H1 (cell line): ENCODE measurements around the gene KCNK2. TPM values are rescaled to one million over a fixed set of nuclear protein-coding genes. Genes with fewer than 3 reads are reported as not detected.

Experiments used
- CTCF ChIA-PET: fragments of 300-600 bp; sonication (Branson Sonifier 250); formaldehyde crosslinking; loops from one replicate; lab custom pipeline; 2021; ENCODE audit not compliant: partially characterized antibody; lab: Charles Lee
- POLR2A ChIA-PET: fragments of 300-600 bp; sonication (Branson Sonifier 250); formaldehyde crosslinking; loops from one replicate; lab custom pipeline; 2021; ENCODE audit warnings: inconsistent platforms; ENCODE audit not compliant: partially characterized antibody; lab: Charles Lee
- DNase-seq, 2 experiments: peaks; one replicate each; pipeline versions ENCODE4 v3.0.0 to v3.0.0-alpha.2; 2010 to 2022; ENCODE audit warnings: low spot score in 2 of 2, low read depth in 1 of 2, mixed read lengths in 1 of 2
- FAIRE-seq: peaks from 2 replicates; lab custom pipeline; 2011; peaks lifted over from hg19 to GRCh38; lab: Jason Lieb, UNC
- H2AFZ ChIP-seq: 2 replicates; pipeline ENCODE4 v1.8.1; 2012; ENCODE audit warnings: low read length, inconsistent platforms
- H2AK5ac ChIP-seq: 2 replicates; pipeline ENCODE4 v1.6.1; 2013; ENCODE audit warnings: low read depth, low read length
- H2BK120ac ChIP-seq: replicated peaks from 2 replicates; pipeline ENCODE3; 2013; ENCODE audit warnings: low read depth, low read length, inconsistent platforms
- H2BK12ac ChIP-seq: 2 replicates; pipeline ENCODE4 v1.6.1; 2013; ENCODE audit warnings: low read depth, low read length
- H2BK15ac ChIP-seq: 2 replicates; pipeline ENCODE4 v1.6.1; 2013; ENCODE audit warnings: low read length
- H2BK20ac ChIP-seq: 2 replicates; pipeline ENCODE4 v1.6.1; 2013; ENCODE audit warnings: low read length
- H2BK5ac ChIP-seq: 2 replicates; pipeline ENCODE4 v1.6.1; 2013; ENCODE audit warnings: low read depth, low read length
- H3K14ac ChIP-seq: 2 replicates; pipeline ENCODE4 v1.6.1; 2013; ENCODE audit warnings: inconsistent platforms; ENCODE audit not compliant: insufficient read length
- H3K18ac ChIP-seq: 2 replicates; pipeline ENCODE4 v1.6.1; 2013; ENCODE audit warnings: low read length; ENCODE audit errors: extremely low read depth
- H3K23ac ChIP-seq: 2 replicates; pipeline ENCODE4 v1.6.1; 2013; ENCODE audit warnings: inconsistent platforms; ENCODE audit not compliant: insufficient read length
- H3K23me2 ChIP-seq: 2 replicates; pipeline ENCODE4 v1.6.1; 2013; ENCODE audit warnings: low read depth, low read length
- H3K27ac ChIP-seq: 2 replicates; pipeline ENCODE4 v1.6.1; 2011; ENCODE audit warnings: low read depth, low read length, inconsistent platforms
- H3K27me3 ChIP-seq, 4 experiments: replicated peaks in 1 of 4; 1 replicate in 1 of 4; 2 replicates in 3 of 4; pipeline versions ENCODE4 v1.6.1 to v1.8.1; 2011 to 2013; ENCODE audit warnings: low read length in 3 of 4, mild to moderate bottlenecking in 3 of 4, inconsistent platforms in 2 of 4, mixed read lengths in 2 of 4, moderate library complexity in 1 of 4; ENCODE audit not compliant: control insufficient read depth in 3 of 4, insufficient read depth in 3 of 4; ENCODE audit errors: extremely low read depth in 1 of 4
- H3K36me3 ChIP-seq, 4 experiments: 2 replicates each; pipeline versions ENCODE4 v1.6.1 to v1.8.1; 2011 to 2013; ENCODE audit warnings: mild to moderate bottlenecking in 4 of 4, low read length in 3 of 4, moderate library complexity in 2 of 4, control low read depth in 1 of 4, inconsistent platforms in 1 of 4; ENCODE audit not compliant: insufficient read depth in 4 of 4, control insufficient read depth in 2 of 4
- H3K4ac ChIP-seq: replicated peaks from 2 replicates; pipeline ENCODE3; 2013; ENCODE audit warnings: low read length, low read depth, mixed read lengths, inconsistent platforms; ENCODE audit not compliant: insufficient read length
- H3K4me1 ChIP-seq, 4 experiments: replicated peaks in 1 of 4; 1 replicate in 1 of 4; 2 replicates in 3 of 4; pipeline versions ENCODE4 v1.6.1 to v1.8.1; 2011 to 2013; ENCODE audit warnings: low read length in 3 of 4, inconsistent platforms in 2 of 4, mixed read lengths in 1 of 4; ENCODE audit not compliant: insufficient read depth in 4 of 4, control insufficient read depth in 3 of 4
- H3K4me2 ChIP-seq, 2 experiments: 2 replicates each; pipeline versions ENCODE4 v1.6.1 to v1.8.1; 2011 to 2013; ENCODE audit warnings: low read depth in 2 of 2, low read length in 2 of 2, control low read depth in 1 of 2, inconsistent platforms in 1 of 2, mild to moderate bottlenecking in 1 of 2; ENCODE audit not compliant: insufficient read depth in 1 of 2
- H3K4me3 ChIP-seq, 4 experiments: fragments of 200-600, 300-600 bp in 1 of 4; sonication (generic), shearing (Covaris generic), sonication (Bioruptor Twin) in 1 of 4; 2 replicates each; pipeline versions ENCODE4 v1.5.1 to v1.8.1; 2011 to 2016; ENCODE audit warnings: low read length in 4 of 4, low read depth in 3 of 4, control low read depth in 2 of 4, inconsistent platforms in 2 of 4, mild to moderate bottlenecking in 2 of 4, mixed read lengths in 1 of 4, moderate library complexity in 1 of 4; ENCODE audit not compliant: insufficient read depth in 2 of 4; ENCODE audit errors: extremely low read depth in 1 of 4
- H3K56ac ChIP-seq: replicated peaks from 2 replicates; pipeline ENCODE3; 2013; ENCODE audit warnings: low read depth, mild to moderate bottlenecking, mixed read lengths, low read length, inconsistent platforms; ENCODE audit not compliant: insufficient read length
- H3K79me1 ChIP-seq: 2 replicates; pipeline ENCODE4 v1.6.1; 2013; ENCODE audit warnings: low read depth, low read length, control low read depth
- H3K79me2 ChIP-seq, 2 experiments: 2 replicates each; pipeline versions ENCODE4 v1.6.1 to v1.8.1; 2012 to 2013; ENCODE audit warnings: low read length in 2 of 2, mild to moderate bottlenecking in 2 of 2, inconsistent platforms in 1 of 2; ENCODE audit not compliant: insufficient read depth in 2 of 2, control insufficient read depth in 1 of 2
- H3K9ac ChIP-seq, 4 experiments: replicated peaks in 1 of 4; 1 replicate in 1 of 4; 2 replicates in 3 of 4; pipeline versions ENCODE4 v1.6.1 to v1.8.1; 2011 to 2013; ENCODE audit warnings: low read depth in 3 of 4, low read length in 3 of 4, control low read depth in 2 of 4, mild to moderate bottlenecking in 2 of 4, moderate library complexity in 2 of 4, inconsistent platforms in 1 of 4; ENCODE audit errors: extremely low read depth in 1 of 4
- H3K9me3 ChIP-seq, 2 experiments: 2 replicates each; pipeline versions ENCODE4 v1.6.1 to v1.8.1; 2012 to 2013; ENCODE audit warnings: mild to moderate bottlenecking in 2 of 2, moderate library complexity in 2 of 2, control low read depth in 1 of 2, inconsistent platforms in 1 of 2, low read depth in 1 of 2, low read length in 1 of 2, mixed read lengths in 1 of 2; ENCODE audit not compliant: insufficient read depth in 2 of 2
- H4K20me1 ChIP-seq, 2 experiments: replicated peaks in 1 of 2; 2 replicates each; pipeline versions ENCODE3 to v1.8.1; 2011 to 2013; ENCODE audit warnings: inconsistent platforms in 2 of 2, low read length in 2 of 2, mild to moderate bottlenecking in 1 of 2; ENCODE audit not compliant: insufficient read depth in 2 of 2, control insufficient read depth in 1 of 2
- H4K5ac ChIP-seq: 2 replicates; pipeline ENCODE4 v1.6.1; 2013; ENCODE audit warnings: low read length, low read depth, mixed read lengths, inconsistent platforms; ENCODE audit not compliant: insufficient read length
- H4K8ac ChIP-seq: 2 replicates; pipeline ENCODE4 v1.8.0; 2013; ENCODE audit warnings: mild to moderate bottlenecking, moderate library complexity, low read length, inconsistent platforms; ENCODE audit not compliant: insufficient read depth; ENCODE audit errors: extremely low read depth
- H4K91ac ChIP-seq: replicated peaks from 2 replicates; pipeline ENCODE3; 2013; ENCODE audit warnings: low read length, mixed read lengths, inconsistent platforms; ENCODE audit not compliant: insufficient read length
- BCL11A ChIP-seq, 2 experiments: IDR thresholded peaks; one replicate each; pipeline ENCODE4 v1.6.1; 2011; ENCODE audit warnings: low read depth in 2 of 2, low read length in 2 of 2, mild to moderate bottlenecking in 2 of 2
- CBX8 ChIP-seq: fragments of 300-800, 300-1000 bp; sonication (generic); IDR thresholded peaks from 2 replicates; pipeline ENCODE4 v1.7.1; 2016; ENCODE audit warnings: low read depth, low read length, borderline replicate concordance
- CTBP2 ChIP-seq: IDR thresholded peaks from 2 replicates; pipeline ENCODE4 v1.7.0; 2011; ENCODE audit warnings: borderline replicate concordance, mild to moderate bottlenecking, moderate library complexity, mixed read lengths, low read length; ENCODE audit not compliant: insufficient read depth, insufficient read length
- E2F6 ChIP-seq: IDR thresholded peaks from 2 replicates; pipeline ENCODE4 v1.6.1; 2012; ENCODE audit warnings: inconsistent platforms
- GABPA ChIP-seq: IDR thresholded peaks from 2 replicates; pipeline ENCODE4 v1.6.1; 2011; ENCODE audit warnings: mild to moderate bottlenecking, low read length, moderate library complexity, borderline replicate concordance; ENCODE audit not compliant: insufficient read depth
- JUND ChIP-seq: IDR thresholded peaks from 2 replicates; pipeline ENCODE4 v1.6.1; 2011; ENCODE audit warnings: mild to moderate bottlenecking, improper control_type of control experiment, low read length
- KDM4A ChIP-seq: IDR thresholded peaks from one replicate; pipeline ENCODE4 v1.7.1; 2012; ENCODE audit warnings: low read depth, mild to moderate bottlenecking, moderate library complexity, low read length, inconsistent platforms; ENCODE audit not compliant: severe bottlenecking
- POU5F1 ChIP-seq: IDR thresholded peaks from 2 replicates; pipeline ENCODE4 v1.6.1; 2011; ENCODE audit warnings: low read depth, mild to moderate bottlenecking, low read length, moderate library complexity
- SIN3A ChIP-seq, 2 experiments: IDR thresholded peaks in 1 of 2; conservative IDR thresholded peaks in 1 of 2; 2 replicates each; pipeline ENCODE4 v1.6.1; 2011 to 2012; ENCODE audit warnings: low read length in 2 of 2, improper control_type of control experiment in 1 of 2, low read depth in 1 of 2, mild to moderate bottlenecking in 1 of 2
- SP1 ChIP-seq: IDR thresholded peaks from 2 replicates; pipeline ENCODE4 v1.6.1; 2011; ENCODE audit warnings: low read depth, low read length
- SRF ChIP-seq: IDR thresholded peaks from 2 replicates; pipeline ENCODE4 v1.6.1; 2011; ENCODE audit warnings: mild to moderate bottlenecking, low read depth, low read length, moderate library complexity
- SUZ12 ChIP-seq: fragments of 200-600 bp; sonication (generic); IDR thresholded peaks from 2 replicates; pipeline ENCODE4 v1.6.1; 2012; ENCODE audit warnings: mild to moderate bottlenecking, inconsistent platforms, low read length, moderate library complexity, mixed read lengths
- TCF12 ChIP-seq: IDR thresholded peaks from 2 replicates; pipeline ENCODE4 v1.6.1; 2011; ENCODE audit warnings: low read depth, mild to moderate bottlenecking, low read length
- WGBS, 2 experiments: shearing (Covaris generic) in 1 of 2; methylation state at CpG; one replicate each; pipeline versions ENCODE4 v1.1.6 to v1.1.7; 2013 to 2015; ENCODE audit warnings: low lambda C conversion rate in 2 of 2, mixed read lengths in 2 of 2, inconsistent platforms in 1 of 2, low coverage in 1 of 2, missing lambda C conversion rate in 1 of 2; ENCODE audit not compliant: insufficient replicate concordance in 2 of 2, insufficient coverage in 1 of 2, insufficient read length in 1 of 2; ENCODE audit errors: extremely low coverage in 1 of 2, missing lambda C conversion rate in 1 of 2; 5-methylcytosine and 5-hydroxymethylcytosine counted together
- polyA plus RNA-seq, 7 experiments: library from polyadenylated mRNA; depleted of rRNA in 3 of 7; stranded (reverse) in 5 of 7; unstranded in 2 of 7; fragments of >200 nt in 5 of 7; fragments of 200-250 nt in 2 of 7; gene quantifications; 1 replicate in 5 of 7; 2 replicates in 1 of 7; 4 replicates in 1 of 7; pipeline versions ENCODE4 v1.2.1 to v1.2.3, GENCODE V29; 2011 to 2013; ENCODE audit warnings: missing spikeins in 2 of 7, mixed read lengths in 2 of 7
- total RNA-seq: library from RNA; stranded (reverse); fragmentation: NEBNext Ultra II Directional; extraction: Animal tissue kit (Norgen Biotek cat#: 25700); gene quantifications from 2 replicates; pipeline ENCODE4 v1.2.1, GENCODE V29; 2021

The KCNK2 gene
- total and polyA plus RNA-seq, 2 of the 8 experiments (the other 6 are each of a cell fraction or from before 2014, with no cell fraction given), result 0.59 to 1.2 TPM

GRCh38 chr1:215043401-215043800 lies 39.1 kb upstream of the KCNK2 start:
- no peak overlapping the region for H3K23ac ChIP-seq
- no peak for DNase-seq
- no peaks in the 10 kb centered on the region for H3K9me3 ChIP-seq
- no peak overlapping the region for H3K18ac ChIP-seq
- H2BK12ac ChIP-seq, result no peak overlapping the region
- H3K79me1 ChIP-seq, result no peaks in the 10 kb centered on the region
- H4K8ac ChIP-seq, result no peak overlapping the region
- H2BK20ac ChIP-seq, result no peak overlapping the region
- TF ChIP-seq KDM4A (no peak), JUND (no peak), TCF12 (no peak), CBX8 (no peak), CTBP2 (no peak), POU5F1 (no peak), E2F6 (no peak), SUZ12 (no peak), SRF (no peak), GABPA (no peak), BCL11A (IDR thresholded peaks at IDR 0.05; ENCODE audit: low read depth in 2 of 2, low read length in 2 of 2) (no peak), SP1 (no peak), SIN3A (conservative IDR thresholded peaks at IDR 0.05 in 1 of 2, IDR thresholded peaks at IDR 0.05 in 1 of 2; ENCODE audit: low read depth in 1 of 2, low read length in 2 of 2) (no peak)
- H2BK15ac ChIP-seq, result no peak overlapping the region
- no peak overlapping the region for H2AFZ ChIP-seq
- no peak overlapping the region for H3K56ac ChIP-seq
- no peak overlapping the region for H2BK120ac ChIP-seq
- no peak overlapping the region for H3K4me2 ChIP-seq
- H2AK5ac ChIP-seq, result no peak overlapping the region
- H3K23me2 ChIP-seq, result no peaks in the 10 kb centered on the region
- ChIA-PET POLR2A (no interaction called here), CTCF (no interaction called here)
- no peak overlapping the region for H3K14ac ChIP-seq
- H4K5ac ChIP-seq, result no peak overlapping the region
- no peaks in the 10 kb centered on the region for H4K20me1 ChIP-seq
- no peak overlapping the region for H3K4ac ChIP-seq
- H3K36me3 ChIP-seq, result no peaks in the 10 kb centered on the region
- no peak overlapping the region for H3K9ac ChIP-seq
- no peak overlapping the region for H3K4me3 ChIP-seq
- H2BK5ac ChIP-seq, result no peak overlapping the region
- no peak for FAIRE-seq
- peaks cover 0 to 5% (median 3%) of the 10 kb centered on the region in 4 experiments; a peak in 3 of 7 replicates for H3K4me1 ChIP-seq
- no peak overlapping the region for H4K91ac ChIP-seq
- no peaks in the 10 kb centered on the region for H3K79me2 ChIP-seq
- no peak overlapping the region for H3K27ac ChIP-seq
- H3K27me3 ChIP-seq, result no peaks in the 10 kb centered on the region
- 88% methylated on average over 1 of the region's 1 CpG; no CpG with 5 or more reads in 1 of the 2 experiments for WGBS, 2 experiments
